Adrenal gland (tissue), 12 donors: ENCODE measurements around the gene LYAR. TPM values are rescaled to one million over a fixed set of nuclear protein-coding genes. Genes with fewer than 3 reads are reported as not detected.

Experiments used
- DNase-seq, 7 donors: peaks; one replicate each; pipeline ENCODE4 v3.0.0-alpha.2; 2019 to 2020
- H3K27ac ChIP-seq, 5 donors: fragments of 200-600 bp; sonication (generic) in 4 of 5; 1 replicate in 3 of 5; 2 replicates in 2 of 5; pipeline versions ENCODE4 v1.5.1 to v1.8.0; 2016 to 2020; ENCODE audit warnings: mild to moderate bottlenecking in 1 of 5
- H3K27me3 ChIP-seq: fragments of 200-600 bp; 2 replicates; pipeline ENCODE4 v1.8.0; 2021
- H3K36me3 ChIP-seq, 2 donors: fragments of 200-600 bp; replicated peaks in 1 of 2; 1 replicate in 1 of 2; 2 replicates in 1 of 2; pipeline versions ENCODE4 v1.5.1 to v1.8.0; 2018 to 2022
- H3K4me1 ChIP-seq, 2 donors: fragments of 200-600 bp; replicated peaks in 1 of 2; 1 replicate in 1 of 2; 2 replicates in 1 of 2; pipeline versions ENCODE4 v1.5.1 to v1.8.0; 2018 to 2021
- H3K4me3 ChIP-seq, 4 donors: fragments of 200-600 bp; sonication (generic) in 3 of 4; one replicate each; pipeline ENCODE4 v1.5.1; 2016 to 2018
- H3K9me3 ChIP-seq, 3 donors: fragments of 200-600 bp; sonication (generic) in 1 of 3; replicated peaks in 1 of 3; 1 replicate in 2 of 3; 2 replicates in 1 of 3; pipeline versions ENCODE4 v1.5.1 to v1.8.0; 2016 to 2021
- CTCF ChIP-seq, 6 experiments: fragments of 450-650 bp in 4 of 6; fragments of 200-600 bp in 2 of 6; sonication (generic) in 1 of 6; IDR thresholded peaks; 1 replicate in 5 of 6; 2 replicates in 1 of 6; pipeline versions ENCODE4 v1.5.1 to v1.8.0; 2016 to 2021; ENCODE audit warnings: antibody characterized with exemption in 6 of 6, mild to moderate bottlenecking in 2 of 6, moderate library complexity in 1 of 6
- POLR2A ChIP-seq, 2 donors: fragments of 450-650 bp; IDR thresholded peaks; one replicate each; pipeline ENCODE4 v1.6.1; 2017; ENCODE audit warnings: antibody characterized with exemption in 2 of 2, mild to moderate bottlenecking in 2 of 2, moderate library complexity in 1 of 2
- WGBS, 4 donors: extraction: QIAGEN DNeasy Blood & Tissue Kit in 2 of 4; methylation state at CpG; one replicate each; pipeline versions ENCODE4 v1.1.5 to v1.1.7; 2013 to 2017; 5-methylcytosine and 5-hydroxymethylcytosine counted together
- intact Hi-C, 2 donors: fragments of 100-400 bp; cut with DNase I; formaldehyde crosslinking; loops; one replicate each; pipeline versions ENCODE4 v1.14.1 to v1.15.0; 2022 to 2023
- polyA plus RNA-seq, 3 donors: library from polyadenylated mRNA; stranded (reverse); fragments of 200-250 nt in 2 of 3; fragments of 350-450 nt in 1 of 3; fragmentation: Illumina TruSeq in 1 of 3; extraction: RNeasy Lipid Tissue Mini Kit (QIAGEN cat#74804) in 1 of 3; gene quantifications; one replicate each; pipeline ENCODE4 v1.2.3, GENCODE V29; 2013 to 2014
- total RNA-seq, 9 donors: library from RNA; depleted of rRNA in 4 of 9; stranded (reverse); fragments of >200 nt in 4 of 9; fragments of 120-200 nt in 1 of 9; fragmentation: NEBNext Ultra II Directional in 1 of 9; extraction: Animal tissue kit (Norgen Biotek cat#: 25700) in 1 of 9; gene quantifications; one replicate each; pipeline versions ENCODE4 v1.1.0 to v1.2.4, GENCODE V29; 2013 to 2023
- donor health status: healthy with polysubstance abuse.
- donor health status: Bipolar disorder and iron deficiency.
- donor health status: DM: yes; HTN: yes; CAD: no.
- donor health status: DM: no; HTN: no; CAD: no.
- donor health status: DM: no; HTN: no; CAD: no.
- donor health status: DM: yes; HTN: yes; CAD: no.

LYAR gene
- total and polyA plus RNA-seq, 12 donors, result 5.1 to 30.1 (median 9.0) TPM

DNA sequence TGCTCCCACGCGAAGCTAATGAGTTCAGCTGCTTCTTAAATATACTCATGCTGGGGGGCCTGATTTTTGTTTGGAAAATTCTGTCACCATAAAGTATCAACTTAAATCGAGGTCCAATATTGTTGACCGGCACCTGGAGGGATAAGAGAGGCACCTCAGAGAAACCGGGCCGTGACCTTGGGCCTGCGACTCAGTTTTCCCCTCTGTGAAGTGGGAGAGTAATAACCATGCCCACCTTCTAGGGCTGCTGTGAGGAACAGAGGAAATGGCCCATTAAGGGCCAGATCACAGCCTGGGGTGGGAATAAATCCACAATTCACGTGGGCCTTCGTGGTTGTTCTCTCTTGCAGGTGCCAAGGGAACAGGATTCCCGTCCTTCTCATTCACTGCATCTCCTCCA lies 39.5 kb upstream of the LYAR start:
- 79 to 93% (median 89%) methylated on average over 10 of the region's 10 CpGs for WGBS, 4 donors
- H3K4me1 ChIP-seq, result no peaks in the 10 kb centered on the region

DNA sequence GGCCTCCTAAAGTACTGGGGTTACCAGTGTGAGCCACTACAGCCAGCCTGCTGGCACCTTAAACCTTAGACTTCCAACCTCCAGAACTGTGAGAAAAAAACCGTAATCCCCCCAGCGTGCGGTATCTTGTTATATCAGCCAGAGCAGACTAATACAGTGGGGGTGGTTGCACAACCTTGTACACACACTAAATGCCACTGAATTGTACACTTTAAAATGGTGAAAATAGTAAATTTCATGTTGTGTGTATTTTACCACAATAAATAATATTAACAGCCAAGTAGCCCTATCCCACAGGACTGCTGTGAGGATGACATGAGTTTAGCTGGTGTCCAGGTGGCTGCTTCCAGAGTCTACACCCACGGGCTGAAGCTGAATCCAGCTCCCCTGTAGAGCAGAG lies 38.9 kb upstream of the LYAR start:
- 87 to 95% (median 90%) methylated on average over 4 of the region's 4 CpGs for WGBS, 4 donors
- no peaks in the 10 kb centered on the region for H3K4me1 ChIP-seq
- intact Hi-C loops, result no loop called here
- H3K4me3 ChIP-seq, result no peak overlapping the region
- TF ChIP-seq POLR2A (IDR thresholded peaks at IDR 0.05) (no peak), CTCF (IDR thresholded peaks at IDR 0.05) (no peak)
- H3K27ac ChIP-seq, result no peak overlapping the region
- H3K27me3 ChIP-seq, result no peaks in the 10 kb centered on the region
- H3K36me3 ChIP-seq, result no peaks in the 10 kb centered on the region
- H3K9me3 ChIP-seq, result no peaks in the 10 kb centered on the region
- DNase-seq, result peak in 1 of 7 donors; percentile 2

More for the DNA sequence above, 39.5 kb upstream of the LYAR start:
- H3K27ac ChIP-seq, result no peak overlapping the region
- H3K9me3 ChIP-seq, result no peaks in the 10 kb centered on the region
- H3K27me3 ChIP-seq, result no peaks in the 10 kb centered on the region
- TF ChIP-seq CTCF (IDR thresholded peaks at IDR 0.05) (no peak), POLR2A (IDR thresholded peaks at IDR 0.05) (no peak)
- intact Hi-C loops, result no loop called here
- H3K36me3 ChIP-seq, result no peaks in the 10 kb centered on the region
- no peak overlapping the region for H3K4me3 ChIP-seq
- peak in 1 of 7 donors; percentile 7 for DNase-seq

- TF ChIP-seq POLR2A (IDR thresholded peaks at IDR 0.05) (no peak), CTCF (IDR thresholded peaks at IDR 0.05) (no peak)
- DNase-seq, result no peak
- H3K4me3 ChIP-seq, result no peak overlapping the region
- no peaks in the 10 kb centered on the region for H3K4me1 ChIP-seq
- no peaks in the 10 kb centered on the region for H3K9me3 ChIP-seq
- no peaks in the 10 kb centered on the region for H3K27me3 ChIP-seq
- 94 to 100% (median 96%) methylated on average over 1 of the region's 1 CpG for WGBS, 4 donors
- intact Hi-C loops, result no loop called here
- H3K36me3 ChIP-seq, result no peaks in the 10 kb centered on the region
- H3K27ac ChIP-seq, result no peak overlapping the region
Measured at GRCh38 chr4:4328206-4328605, 38.3 kb upstream of the LYAR start.

DNA sequence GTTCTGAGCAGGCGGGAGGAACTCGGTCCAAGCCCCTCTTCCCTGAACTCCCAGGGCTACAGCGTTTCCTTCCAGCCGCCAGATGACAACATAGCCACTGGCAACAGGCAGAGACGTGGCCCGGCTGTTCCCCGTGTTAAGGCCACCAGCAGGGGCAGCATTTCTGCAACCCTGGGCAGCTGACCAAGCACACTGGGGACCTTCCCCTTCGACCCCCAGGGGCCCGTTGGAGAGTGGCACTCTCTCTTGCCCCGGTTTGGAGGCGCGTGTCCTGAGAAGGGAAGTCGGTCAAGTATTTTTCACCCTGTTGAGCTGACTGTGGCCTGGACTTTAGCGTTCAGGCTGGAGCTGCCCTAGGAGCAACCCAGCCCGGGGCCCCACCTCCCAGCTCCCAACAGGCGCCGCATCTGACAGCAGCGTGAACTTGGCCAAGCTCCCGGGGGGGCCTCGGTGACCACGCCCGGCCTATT lies 37.7 kb upstream of the LYAR start:
- H3K36me3 ChIP-seq, result no peaks in the 10 kb centered on the region
- WGBS, 4 donors, result 44 to 63% (median 53%) methylated on average over 14 to 22 of the region's 22 CpGs
- H3K27ac ChIP-seq, result no peak overlapping the region
- H3K4me1 ChIP-seq, result no peaks in the 10 kb centered on the region
- no peak overlapping the region for H3K4me3 ChIP-seq
- H3K27me3 ChIP-seq, result no peaks in the 10 kb centered on the region
- TF ChIP-seq CTCF (IDR thresholded peaks at IDR 0.05) (peak in 2 of 6 experiments; percentile 6 to 28), POLR2A (IDR thresholded peaks at IDR 0.05) (no peak)
- DNase-seq, result peak in 5 of 7 donors; percentile 13 to 62 (median 32)
- intact Hi-C loops, result no loop called here
- H3K9me3 ChIP-seq, result no peaks in the 10 kb centered on the region
